Stimulated activated naive CD8-positive, alpha-beta T cell treated with anti-CD3 and anti-CD28 coated beads, Interleukin-15, Interleukin-2, amounts not matched to agents 100 U/mL and 50 U/mL, for 24 hours (primary cell): Measurements from ENCODE around the gene ALG12.

Source experiments
- ATAC-seq: fragments of 150-1000 bp; cut with Tn5 transposase; one replicate; pipeline ENCODE4 v1.10.0; 2021
- DNase-seq: peaks from one replicate; pipeline ENCODE4 v3.0.0; 2021

Gene ALG12

DNA sequence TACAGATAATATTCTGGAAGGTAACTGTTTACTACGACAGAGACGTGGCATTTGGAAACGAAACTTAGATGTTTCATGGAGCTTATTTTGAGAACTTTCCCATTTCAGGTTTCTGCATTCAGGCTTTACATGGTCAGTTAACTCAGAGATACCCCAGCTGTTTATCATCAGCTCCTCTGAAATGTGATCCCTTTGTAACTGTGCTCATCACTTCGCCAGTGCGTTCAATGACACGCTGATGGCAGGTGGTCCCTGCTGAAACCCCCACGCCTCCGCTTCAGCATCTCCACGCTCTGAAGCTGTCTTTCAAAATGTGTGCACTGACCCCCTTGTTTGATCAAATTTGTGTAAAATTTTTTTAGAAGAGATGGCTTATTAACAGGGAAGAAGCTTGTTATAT is 30.5 kb downstream of the ALG12 start:
- ATAC-seq (no peak), DNase-seq (no peak)

DNA sequence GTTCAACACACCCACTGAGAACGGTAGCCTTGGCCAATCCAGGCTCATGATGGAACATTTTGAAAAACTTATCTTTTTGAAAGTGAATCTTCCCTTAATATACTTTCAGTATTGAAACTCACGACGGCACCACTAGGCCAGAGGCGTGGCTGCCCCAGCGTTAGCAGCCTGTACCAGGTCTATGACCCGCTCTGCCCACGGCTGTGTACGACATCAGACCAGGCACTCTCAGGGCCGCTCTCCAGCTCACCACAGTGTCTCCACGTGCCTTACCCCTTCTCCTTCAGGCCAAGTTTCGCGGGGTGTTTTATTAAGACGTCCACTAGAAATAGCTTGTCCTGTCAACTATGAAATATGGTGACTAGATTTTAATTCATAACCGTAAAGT is 31.2 kb downstream of the ALG12 start:
- ATAC-seq, result no peak
- no peak for DNase-seq

DNA sequence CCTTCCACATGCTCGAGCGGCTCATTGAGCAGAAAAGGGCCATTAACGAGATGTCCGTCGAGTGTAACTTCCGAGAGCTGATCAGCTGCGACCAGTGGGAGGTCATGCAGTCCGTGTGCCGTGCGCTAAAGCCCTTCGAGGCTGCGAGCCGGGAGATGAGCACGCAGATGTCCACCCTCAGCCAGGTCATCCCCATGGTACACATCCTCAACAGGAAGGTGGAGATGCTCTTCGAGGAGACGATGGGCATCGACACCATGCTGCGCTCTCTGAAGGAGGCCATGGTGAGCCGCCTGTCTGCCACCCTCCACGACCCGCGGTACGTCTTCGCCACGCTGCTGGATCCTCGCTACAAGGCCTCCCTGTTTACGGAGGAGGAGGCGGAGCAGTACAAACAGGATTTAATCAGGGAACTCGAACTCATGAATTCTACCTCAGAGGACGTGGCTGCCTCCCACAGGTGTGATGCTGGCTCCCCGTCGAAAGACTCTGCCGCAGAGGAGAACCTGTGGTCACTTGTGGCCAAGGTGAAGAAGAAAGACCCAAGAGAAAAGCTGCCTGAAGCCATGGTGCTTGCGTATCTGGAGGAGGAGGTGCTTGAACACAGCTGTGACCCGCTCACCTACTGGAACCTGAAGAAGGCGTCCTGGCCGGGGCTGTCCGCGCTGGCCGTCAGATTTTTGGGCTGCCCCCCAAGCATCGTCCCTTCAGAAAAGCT is 31.7 kb downstream of the ALG12 start:
- ATAC-seq (no peak), DNase-seq (no peak)

DNA sequence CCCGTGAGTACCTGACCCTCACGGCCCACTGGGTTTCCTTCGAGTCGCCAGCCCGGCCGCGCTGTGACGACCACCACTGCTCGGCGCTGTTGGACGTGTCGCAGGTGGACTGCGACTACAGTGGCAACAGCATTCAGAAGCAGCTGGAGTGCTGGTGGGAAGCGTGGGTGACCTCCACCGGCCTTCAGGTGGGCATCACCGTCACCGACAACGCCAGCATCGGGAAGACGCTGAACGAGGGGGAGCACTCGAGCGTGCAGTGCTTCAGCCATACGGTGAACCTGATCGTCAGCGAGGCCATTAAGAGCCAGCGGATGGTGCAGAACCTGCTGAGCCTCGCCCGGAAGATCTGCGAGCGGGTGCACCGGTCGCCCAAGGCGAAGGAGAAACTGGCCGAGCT is 32.4 kb downstream of the ALG12 start:
- DNase-seq, result no peak
- no peak for ATAC-seq

DNA sequence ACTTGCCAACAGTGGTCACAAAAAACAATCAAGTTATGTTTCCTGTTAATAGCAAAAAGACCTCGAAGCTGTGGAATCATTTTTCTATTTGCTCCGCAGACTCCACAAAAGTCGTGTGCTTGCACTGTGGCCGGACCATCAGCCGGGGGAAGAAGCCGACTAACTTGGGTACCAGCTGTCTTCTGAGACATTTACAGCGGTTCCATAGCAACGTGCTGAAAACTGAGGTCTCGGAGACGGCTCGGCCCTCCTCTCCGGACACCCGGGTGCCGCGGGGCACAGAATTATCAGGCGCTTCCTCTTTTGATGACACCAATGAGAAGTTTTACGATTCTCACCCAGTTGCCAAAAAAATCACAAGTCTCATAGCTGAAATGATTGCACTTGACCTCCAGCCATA is 33.0 kb downstream of the ALG12 start:
- no peak for DNase-seq
- ATAC-seq, result no peak

DNA sequence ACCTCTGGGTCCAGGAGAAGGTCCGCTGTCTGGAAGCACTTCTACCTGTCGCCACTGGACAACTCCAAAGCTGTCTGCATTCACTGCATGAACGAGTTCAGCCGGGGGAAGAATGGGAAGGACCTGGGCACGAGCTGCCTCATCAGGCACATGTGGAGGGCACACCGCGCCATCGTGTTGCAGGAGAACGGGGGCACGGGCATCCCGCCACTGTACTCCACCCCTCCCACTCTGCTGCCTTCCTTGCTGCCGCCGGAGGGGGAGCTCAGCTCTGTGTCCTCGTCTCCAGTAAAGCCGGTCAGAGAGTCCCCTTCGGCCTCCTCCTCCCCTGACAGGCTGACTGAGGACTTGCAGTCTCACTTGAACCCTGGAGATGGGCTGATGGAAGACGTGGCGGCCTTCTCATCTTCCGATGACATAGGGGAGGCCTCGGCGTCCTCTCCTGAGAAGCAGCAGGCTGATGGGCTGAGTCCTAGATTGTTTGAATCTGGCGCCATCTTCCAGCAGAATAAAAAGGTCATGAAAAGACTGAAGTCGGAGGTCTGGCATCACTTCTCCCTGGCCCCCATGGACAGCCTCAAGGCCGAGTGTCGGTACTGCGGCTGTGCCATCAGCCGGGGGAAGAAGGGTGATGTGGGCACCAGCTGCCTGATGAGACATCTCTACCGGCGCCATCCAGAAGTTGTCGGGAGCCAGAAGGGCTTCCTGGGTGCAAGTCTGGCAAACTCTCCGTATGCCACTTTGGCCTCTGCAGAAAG is 33.6 kb downstream of the ALG12 start:
- ATAC-seq (no peak), DNase-seq (no peak)

DNA sequence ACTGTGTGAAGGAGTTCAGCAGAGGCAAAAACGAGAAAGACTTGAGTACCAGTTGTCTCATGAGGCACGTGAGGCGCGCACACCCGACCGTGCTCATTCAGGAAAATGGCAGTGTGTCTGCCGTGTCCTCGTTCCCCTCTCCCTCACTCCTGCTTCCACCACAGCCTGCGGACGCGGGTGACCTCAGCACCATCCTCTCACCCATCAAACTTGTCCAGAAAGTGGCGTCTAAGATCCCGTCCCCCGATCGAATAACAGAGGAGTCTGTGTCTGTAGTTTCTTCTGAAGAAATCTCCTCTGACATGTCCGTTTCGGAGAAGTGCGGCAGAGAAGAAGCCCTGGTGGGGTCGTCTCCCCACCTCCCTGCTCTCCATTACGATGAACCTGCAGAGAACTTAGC is 34.2 kb downstream of the ALG12 start:
- DNase-seq (no peak), ATAC-seq (no peak)

DNA sequence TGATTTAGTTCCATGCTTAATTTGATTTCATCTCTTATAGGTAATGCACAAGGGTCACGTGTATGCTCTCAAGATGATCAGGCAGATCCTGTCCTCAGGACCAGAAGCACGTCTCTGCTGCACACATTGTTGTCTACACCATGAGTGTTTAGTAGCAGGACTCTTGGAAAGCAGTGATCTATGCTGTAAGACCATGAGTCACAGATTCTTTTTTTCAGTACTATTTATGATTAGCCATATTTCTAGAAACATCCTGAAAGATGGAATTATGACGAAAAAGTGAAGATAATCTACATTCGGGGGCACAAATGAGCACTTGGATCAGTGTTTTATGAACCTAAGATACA is 35.0 kb downstream of the ALG12 start:
- DNase-seq, result no peak
- no peak for ATAC-seq

DNA sequence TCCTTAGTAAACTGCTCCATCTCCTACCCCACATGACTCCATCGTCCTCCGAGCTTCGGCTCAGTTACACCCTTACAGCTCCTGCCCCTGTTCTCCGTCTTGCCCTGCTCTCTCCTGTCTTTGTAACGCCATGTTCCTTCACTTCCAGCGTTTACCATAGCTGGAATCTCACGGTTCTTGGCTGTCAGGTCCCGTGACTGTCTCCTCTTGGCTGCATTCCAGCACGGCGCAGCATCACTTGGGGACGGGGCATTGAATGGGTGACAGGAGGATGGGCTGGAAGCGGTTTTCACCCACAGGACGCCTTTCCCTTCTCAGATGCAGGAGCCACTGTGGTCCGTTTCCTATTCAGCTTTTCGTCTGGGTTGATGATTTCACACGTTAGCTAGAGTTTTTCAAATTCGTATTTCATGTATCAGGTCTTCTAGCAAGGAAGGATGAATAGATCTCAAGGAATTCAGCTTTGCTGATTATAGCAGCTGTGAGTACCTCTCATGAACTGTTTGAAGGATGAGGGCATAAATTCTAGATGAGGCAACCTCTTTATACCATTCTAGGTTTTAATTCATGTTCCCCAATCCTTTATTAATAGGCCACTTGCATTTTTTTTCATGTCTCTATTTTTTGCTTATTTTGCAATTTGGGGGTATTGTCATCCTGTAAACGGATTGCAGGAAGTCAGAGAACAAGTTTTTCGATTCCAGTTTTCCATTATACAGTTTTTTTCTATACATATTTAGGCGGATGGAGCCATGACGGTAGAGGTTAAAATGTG is 35.5 kb downstream of the ALG12 start:
- ATAC-seq (no peak), DNase-seq (no peak)

DNA sequence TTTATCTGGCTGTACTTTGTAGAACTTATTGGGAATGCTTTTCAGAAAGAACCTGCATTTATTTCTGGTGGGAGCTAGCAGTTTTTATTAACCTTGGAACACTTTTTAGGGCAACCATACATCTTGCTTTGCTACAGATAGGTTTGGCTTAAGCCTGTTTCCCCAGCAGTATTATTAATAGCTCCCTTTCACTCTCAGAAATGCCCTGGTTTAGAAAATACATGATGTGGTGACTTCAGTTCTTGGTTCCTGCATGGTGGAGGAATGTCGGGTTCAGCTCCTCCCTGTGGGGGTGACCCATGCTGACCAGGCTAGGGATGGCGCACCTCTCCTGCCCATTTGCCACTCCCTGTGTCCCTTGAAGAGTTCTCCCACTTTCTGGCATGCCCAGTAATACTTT is 36.4 kb downstream of the ALG12 start:
- no peak for DNase-seq
- ATAC-seq, result no peak

DNA sequence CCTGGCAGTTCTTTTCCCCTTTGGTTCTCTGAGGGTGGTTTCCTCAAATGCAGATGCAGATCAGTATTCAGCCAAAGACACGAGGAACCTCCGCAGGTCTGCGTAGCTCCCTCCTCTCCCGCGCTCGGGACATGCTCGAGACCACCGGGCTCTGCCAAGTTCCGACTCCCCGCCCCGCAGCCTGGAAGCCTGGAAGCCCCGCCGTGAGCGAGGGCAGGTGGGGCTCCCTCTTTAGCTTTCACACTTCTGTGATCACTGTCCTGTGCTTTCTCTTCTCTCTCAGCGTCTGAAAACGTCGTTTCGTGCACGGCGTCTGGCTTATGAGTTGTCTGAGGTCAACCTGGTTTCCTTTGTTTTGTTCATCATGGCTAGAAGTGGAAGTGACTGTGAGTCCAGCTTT is 38.0 kb downstream of the ALG12 start:
- ATAC-seq (no peak), DNase-seq (no peak)

DNA sequence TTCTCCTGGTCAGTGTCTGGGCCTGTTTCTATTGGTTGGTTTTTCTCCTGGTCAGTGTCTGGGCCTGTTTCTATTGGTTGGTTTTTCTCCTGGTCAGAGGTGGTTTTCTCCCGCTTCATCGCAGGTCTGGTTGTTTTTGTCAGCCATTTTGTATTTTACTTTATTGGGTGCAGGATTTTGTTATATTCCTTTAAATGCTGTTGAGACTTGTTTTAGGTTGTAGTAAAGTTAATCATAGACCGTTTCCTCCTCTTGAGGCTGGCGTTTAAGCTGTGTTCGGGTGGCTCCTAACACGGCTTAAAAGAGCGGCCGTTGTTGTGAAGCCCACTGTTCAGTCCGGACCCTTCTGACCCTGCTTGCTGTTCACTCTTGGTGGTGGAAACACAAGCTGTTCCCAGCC is 38.4 kb downstream of the ALG12 start:
- ATAC-seq (no peak), DNase-seq (no peak)

DNA sequence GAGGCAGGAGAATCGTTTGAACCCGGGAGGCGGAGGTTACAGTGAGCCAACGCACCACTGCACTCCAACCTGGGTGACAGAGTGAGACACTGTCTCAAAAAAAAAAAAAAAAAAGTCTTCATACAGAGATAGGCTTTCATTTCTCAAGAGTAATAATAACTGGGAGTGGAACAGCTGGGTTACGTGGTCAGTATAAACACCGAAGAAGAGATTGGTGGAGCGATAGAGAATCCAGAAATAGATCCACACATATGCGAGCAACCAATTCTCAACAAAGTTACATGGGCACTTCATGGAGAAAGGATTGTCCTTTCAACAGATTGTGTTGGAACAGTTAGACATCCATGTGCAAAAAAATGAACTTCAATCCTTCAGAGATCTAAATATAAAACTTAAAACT is 40.0 kb downstream of the ALG12 start:
- no peak for DNase-seq
- no peak for ATAC-seq

DNA sequence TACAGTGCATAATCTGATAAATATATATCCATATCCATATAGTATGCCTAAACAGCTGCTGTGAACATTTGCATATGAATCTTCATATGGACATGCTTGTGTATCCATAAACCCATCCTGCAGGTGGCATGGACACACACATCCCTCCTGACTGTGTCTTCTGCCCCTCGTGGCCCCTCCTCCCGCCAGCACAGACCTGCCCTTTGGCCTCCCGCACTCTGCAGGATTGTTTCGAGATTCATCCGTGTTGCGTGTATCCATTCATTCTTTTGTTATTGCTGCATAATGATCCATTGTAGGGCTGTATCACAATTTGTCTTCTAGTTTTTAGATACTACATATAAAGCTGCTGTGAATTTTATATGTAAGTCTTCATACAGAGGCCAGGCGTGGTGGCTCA is 40.6 kb downstream of the ALG12 start:
- DNase-seq (no peak), ATAC-seq (no peak)

DNA sequence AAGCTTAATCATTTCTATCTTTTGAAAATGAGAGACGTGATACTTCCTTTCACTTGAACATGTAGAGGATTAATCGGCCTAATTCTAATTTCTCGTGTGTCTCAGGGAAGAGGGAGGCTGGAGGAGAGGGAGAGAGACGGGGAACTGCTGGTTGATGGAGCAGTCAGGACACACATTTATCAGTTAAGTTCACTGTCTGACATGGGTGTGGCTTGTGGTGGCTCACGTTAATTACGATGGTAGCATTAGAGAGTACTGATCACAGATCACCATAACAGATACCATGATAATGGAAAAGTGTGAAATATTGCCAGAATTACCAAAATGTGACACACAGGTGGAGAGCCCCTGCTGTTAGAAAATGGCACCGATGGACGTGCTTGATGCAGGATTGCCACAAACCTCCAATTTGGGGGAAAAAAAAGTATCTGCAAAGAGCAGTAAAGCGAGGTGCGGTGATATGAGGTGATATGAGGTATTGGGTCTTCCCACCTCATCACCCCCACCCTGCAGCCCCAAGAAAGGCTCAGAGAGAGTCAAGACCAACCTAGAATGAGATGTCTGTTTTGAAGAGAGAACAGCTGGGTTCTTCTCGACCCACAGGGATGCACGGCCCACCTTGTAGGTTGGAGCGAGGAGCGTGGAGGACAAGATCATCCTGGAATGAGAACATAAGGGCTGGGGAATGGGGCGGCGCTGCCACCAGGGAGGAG is 44.9 kb downstream of the ALG12 start:
- no peak for DNase-seq

DNA sequence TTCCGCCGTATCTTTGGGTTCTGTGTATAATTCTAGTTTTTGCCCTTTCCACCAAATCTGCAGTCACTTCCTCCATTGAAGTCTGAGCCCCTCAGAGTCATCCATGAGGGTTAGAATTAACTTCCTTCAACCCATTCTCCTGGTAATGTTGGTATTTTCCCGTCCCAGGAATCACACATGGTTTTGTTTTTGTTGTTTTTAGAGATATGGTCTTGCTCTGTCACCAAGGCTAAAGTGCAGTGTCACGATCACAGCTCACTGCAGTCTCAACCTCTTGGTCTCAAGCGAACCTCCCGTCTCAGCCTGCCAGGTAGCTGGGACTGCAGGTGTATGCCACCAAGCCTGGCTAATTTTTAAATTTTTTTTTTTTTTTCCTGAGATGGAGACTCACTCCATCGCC is 45.9 kb downstream of the ALG12 start:
- no peak for ATAC-seq

More for the DNA sequence above, 44.9 kb downstream of the ALG12 start:
- no peak for ATAC-seq

DNA sequence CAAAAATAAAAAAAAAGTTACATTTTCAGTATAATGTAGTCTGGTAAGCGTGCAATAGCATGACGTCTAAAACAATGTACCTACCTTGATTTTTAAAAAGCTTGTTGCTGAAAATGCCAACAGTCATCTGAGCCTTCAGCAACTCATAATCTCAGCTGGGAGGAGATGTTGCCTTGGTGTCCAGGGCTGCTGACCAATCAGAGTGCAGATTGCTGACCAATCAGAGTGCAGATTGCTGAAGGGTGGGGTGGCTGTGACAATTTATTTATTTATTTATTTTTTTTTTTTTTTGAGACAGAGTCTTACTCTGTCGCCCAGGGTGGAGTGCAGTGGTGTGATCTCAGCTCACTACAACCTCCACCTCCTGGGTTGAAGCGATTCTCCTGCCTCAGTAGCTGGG is 46.8 kb downstream of the ALG12 start:
- no peak for ATAC-seq
- DNase-seq, result no peak

More for the DNA sequence above, 45.9 kb downstream of the ALG12 start:
- no peak for DNase-seq

DNA sequence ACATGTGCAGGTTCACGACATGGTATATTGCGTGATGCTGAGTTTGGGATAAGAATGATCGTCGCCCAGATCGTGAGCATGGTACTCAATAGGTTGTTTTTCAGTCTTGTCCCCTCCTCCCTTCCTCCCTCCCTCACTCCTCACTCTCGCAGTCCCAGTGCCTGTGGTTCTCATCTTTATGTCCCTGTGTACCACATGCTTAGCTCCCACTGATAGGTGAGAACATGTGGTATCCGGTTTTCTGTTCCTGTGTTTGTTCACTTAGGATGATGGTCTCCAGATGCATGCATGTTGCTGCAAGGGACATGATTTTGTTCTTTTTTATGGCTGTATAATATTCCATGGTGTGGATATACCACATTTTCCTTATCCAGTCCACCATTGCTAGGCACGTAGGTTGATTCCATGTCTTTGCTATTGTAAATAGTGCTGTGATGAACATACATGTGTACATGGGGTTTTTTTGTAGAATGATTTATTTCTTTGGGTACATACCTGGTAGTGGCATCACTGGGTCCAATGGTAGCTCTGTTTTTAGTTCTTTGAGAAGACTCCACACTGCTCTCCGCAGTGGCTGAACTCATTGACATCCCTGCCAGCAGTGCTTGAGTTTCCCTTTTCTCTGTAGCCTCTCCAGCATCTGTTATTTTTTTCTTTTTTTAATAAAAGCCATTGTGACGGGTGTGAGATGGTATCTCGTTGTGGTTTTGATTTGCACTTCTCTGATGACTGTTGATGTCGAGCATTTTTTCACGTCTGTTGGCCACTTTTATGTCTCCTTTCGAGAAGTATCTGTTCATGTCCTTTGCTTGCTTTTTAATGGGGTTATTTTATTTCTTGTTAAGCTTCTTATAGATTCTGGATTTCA is 48.2 kb downstream of the ALG12 start:
- ATAC-seq (peak; percentile 41), DNase-seq (no peak)

DNA sequence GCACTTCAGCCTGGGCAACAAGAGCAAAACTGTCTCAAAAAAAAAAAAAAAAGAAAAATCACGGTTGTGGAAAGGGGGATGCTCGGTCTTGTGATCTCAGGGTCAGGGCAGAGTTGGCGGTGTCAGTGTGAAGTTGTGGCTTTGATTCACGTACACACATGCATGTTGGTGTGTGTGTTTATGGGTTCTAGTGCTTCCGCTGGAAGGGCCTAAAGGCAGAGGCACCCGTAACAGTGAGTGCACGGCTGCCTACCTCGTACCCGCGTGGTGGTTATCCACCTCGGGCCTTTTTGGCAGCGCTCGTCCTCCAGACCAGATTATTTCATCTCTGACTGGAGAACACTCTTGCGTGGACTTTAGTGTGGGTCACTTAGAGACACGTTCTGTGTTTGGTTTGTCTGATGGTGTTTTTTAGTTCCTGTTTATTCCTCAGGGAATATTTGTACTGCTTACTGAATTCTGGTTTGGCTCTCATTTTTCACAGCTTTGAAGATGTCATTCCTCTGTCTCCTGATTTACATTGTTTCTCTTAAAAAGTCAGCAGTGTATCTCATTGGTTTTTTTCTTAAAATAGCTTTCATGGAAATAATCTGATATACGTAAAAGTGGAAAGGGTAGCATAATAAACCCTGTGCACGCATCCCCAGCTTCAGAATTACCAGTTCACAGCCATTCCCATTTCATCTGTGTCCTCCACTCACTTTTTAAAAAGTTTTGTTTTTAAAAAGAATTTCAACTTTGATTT is 49.0 kb downstream of the ALG12 start:
- ATAC-seq, result no peak
- DNase-seq, result no peak

DNA sequence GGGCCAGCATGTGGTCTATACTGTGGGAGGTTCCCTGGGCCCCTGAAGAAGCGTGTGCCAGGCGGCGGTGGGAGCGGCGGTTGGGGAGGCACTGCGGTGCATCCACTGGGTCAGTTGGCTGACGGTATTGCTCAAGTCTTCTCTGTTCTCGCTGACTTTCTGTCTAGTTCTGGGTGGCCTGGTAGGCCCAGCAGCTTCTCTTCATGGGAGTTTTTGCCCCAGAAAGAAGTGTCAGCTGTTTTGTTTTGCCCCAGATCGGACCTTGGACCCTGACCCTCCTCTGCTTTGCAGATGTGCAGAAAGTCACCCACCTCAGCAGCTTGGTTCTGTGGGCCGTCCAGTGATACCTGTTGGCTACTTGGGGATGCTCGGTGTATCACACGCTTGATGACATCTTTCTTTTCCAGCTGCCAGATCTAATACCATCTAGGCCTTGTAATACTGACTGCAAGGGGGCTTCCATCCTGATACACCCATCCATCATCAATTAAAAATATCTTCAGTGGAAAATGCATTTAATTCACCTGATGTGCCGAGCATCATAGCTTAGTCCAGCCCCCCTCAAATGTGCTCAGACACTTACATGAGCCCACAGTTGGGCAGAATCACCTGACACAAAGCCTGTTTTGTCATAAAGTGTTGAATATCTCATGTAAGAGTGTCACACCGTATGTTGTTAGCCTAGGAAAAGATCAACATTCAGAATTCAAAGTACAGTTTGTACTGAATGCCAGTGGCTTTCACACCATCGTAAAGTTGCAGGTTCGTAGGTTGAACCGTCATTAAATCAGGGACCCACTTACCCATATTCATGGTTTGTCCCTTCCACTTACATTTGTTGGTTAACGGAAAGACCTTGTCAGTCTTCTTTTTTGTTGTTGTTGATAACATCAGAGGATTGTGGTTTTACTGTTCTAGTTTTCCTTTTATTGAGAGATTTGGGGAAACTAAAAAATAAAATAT is 50.7 kb downstream of the ALG12 start:
- no peak for DNase-seq
- ATAC-seq, result peak; percentile 69
